B cell (primary cell): ENCODE data around the gene EXOC6.

Source experiments
- CTCF ChIP-seq: fragments of 200-600 bp; IDR thresholded peaks from one replicate; pipeline ENCODE4 v1.8.0; 2022; ENCODE audit warnings: antibody characterized with exemption, mild to moderate bottlenecking
- EZH2 ChIP-seq: IDR thresholded peaks from 2 replicates; pipeline ENCODE4 v1.6.1; 2012; ENCODE audit warnings: borderline replicate concordance, low read depth, mild to moderate bottlenecking, moderate library complexity, low read length; ENCODE audit not compliant: insufficient read depth, poor library complexity, severe bottlenecking

DNA sequence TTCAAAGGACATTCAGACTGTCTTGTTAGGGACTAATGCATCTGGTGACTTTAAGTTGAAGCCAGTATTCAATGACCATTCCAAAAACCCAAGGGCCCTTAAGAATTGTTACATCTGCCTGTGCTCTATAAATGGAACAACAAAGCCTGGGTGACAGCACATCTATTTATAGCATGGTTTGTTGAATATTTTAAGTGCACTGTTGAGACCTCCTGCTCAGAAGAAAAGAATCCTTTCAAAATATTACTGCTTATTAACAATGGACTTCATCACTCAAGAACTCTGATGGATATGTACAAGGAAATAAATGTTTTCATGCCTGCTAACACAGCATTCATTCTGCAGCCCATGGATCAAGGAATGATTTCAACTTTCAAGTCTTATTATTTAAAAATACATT is 179.2 kb downstream of the EXOC6 start:
- TF ChIP-seq CTCF: no peak
- TF ChIP-seq EZH2: no peak
